Fibroblast of villous mesenchyme (primary cell): Measurements from ENCODE around the gene NLRP14. TPM values are rescaled to one million over a fixed set of nuclear protein-coding genes. Genes with fewer than 3 reads are reported as not detected.

Experiments used
- DNase-seq: peaks from one replicate; pipeline ENCODE4 v3.0.0-alpha.2; 2010; ENCODE audit warnings: low read depth
- H3K4me3 ChIP-seq: 2 replicates; pipeline ENCODE4 v1.5.1; 2011; ENCODE audit warnings: low read depth, mild to moderate bottlenecking, low read length
- CTCF ChIP-seq: IDR thresholded peaks from 2 replicates; pipeline ENCODE4 v1.5.1; 2012; ENCODE audit warnings: low read depth, mild to moderate bottlenecking, low read length; ENCODE audit not compliant: insufficient read depth
- total RNA-seq: library from RNA; depleted of rRNA; stranded (reverse); fragments of >200 nt; gene quantifications from 2 replicates; pipeline ENCODE4 v1.2.3, GENCODE V29; 2012

The NLRP14 gene
- total RNA-seq, 1 donor = under 0.01 TPM

GRCh38 chr11:6992457-6993417 is 27.5 kb upstream of the NLRP14 start:
- TF ChIP-seq CTCF = no peak
- DNase-seq = peak; percentile 88
- no peak overlapping the region for H3K4me3 ChIP-seq

- no peak overlapping the region for H3K4me3 ChIP-seq
- no peak for TF ChIP-seq CTCF
- DNase-seq = no peak
These were observed 24.6 kb upstream of the NLRP14 start for GRCh38 chr11:6995703-6996102.

- TF ChIP-seq CTCF = no peak
- H3K4me3 ChIP-seq = no peak overlapping the region
These were observed 15.8 kb upstream of the NLRP14 start for GRCh38 chr11:7004482-7004881.

GRCh38 chr11:7014118-7014517 is 6.2 kb upstream of the NLRP14 start:
- DNase-seq = no peak
- TF ChIP-seq CTCF = no peak
- no peak overlapping the region for H3K4me3 ChIP-seq

More at GRCh38 chr11:7004482-7004881, 15.8 kb upstream of the NLRP14 start:
- DNase-seq = peak; percentile 17

- DNase-seq = no peak
- no peak overlapping the region for H3K4me3 ChIP-seq
- TF ChIP-seq CTCF = no peak
These were observed 4.3 kb upstream of the NLRP14 start for GRCh38 chr11:7016011-7016410.

GRCh38 chr11:7019500-7020182 is 638 bp upstream of the NLRP14 start:
- no peak for TF ChIP-seq CTCF
- H3K4me3 ChIP-seq = peak overlapping the region; percentile 66
- DNase-seq = peak; percentile 28
